AG10803 (cell line): ENCODE results near the gene ZNF124.

Experiments used
- DNase-seq: peaks from one replicate; pipeline ENCODE4 v3.0.0; 2010; ENCODE audit warnings: low read depth
- H3K4me3 ChIP-seq: 2 replicates; pipeline ENCODE4 v1.5.1; 2011; ENCODE audit warnings: mild to moderate bottlenecking, low read length, control low read depth
- TF ChIP-seq, protein P1 (sequence below): conservative IDR thresholded peaks from 2 replicates; pipeline ENCODE4 v1.5.1; 2011; ENCODE audit warnings: mild to moderate bottlenecking, low read length, control low read depth, inconsistent platforms

ZNF124 gene

DNA sequence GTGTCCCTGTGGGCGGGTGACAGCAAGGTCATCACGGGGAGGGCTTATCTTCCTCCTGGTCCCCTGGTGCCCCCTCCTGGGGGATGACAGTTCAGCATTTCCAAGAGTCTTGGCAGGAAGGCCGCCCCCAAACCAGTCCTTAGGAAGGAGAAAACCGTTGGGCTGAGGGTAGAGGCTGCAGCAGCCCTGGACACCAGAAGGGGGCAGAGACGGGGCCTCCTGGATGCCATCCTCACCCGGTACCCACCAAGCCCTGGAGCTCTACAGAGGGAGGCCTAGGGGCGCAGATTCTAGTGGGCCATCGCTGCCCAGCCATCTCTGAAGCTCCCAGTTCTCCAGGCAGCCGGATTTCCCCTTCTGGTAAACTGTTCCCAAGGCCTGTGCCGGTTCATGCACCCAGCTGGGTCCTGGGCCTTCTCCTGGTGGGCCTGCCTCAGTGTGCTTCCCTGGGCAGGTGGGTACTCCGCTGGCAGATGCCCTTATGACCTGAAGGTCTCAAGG, 52.8 kb downstream of the ZNF124 start:
- TF ChIP-seq, protein P1, sequence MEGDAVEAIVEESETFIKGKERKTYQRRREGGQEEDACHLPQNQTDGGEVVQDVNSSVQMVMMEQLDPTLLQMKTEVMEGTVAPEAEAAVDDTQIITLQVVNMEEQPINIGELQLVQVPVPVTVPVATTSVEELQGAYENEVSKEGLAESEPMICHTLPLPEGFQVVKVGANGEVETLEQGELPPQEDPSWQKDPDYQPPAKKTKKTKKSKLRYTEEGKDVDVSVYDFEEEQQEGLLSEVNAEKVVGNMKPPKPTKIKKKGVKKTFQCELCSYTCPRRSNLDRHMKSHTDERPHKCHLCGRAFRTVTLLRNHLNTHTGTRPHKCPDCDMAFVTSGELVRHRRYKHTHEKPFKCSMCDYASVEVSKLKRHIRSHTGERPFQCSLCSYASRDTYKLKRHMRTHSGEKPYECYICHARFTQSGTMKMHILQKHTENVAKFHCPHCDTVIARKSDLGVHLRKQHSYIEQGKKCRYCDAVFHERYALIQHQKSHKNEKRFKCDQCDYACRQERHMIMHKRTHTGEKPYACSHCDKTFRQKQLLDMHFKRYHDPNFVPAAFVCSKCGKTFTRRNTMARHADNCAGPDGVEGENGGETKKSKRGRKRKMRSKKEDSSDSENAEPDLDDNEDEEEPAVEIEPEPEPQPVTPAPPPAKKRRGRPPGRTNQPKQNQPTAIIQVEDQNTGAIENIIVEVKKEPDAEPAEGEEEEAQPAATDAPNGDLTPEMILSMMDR = no peak
- no peak overlapping the region for H3K4me3 ChIP-seq
- DNase-seq = peak; percentile 15

DNA sequence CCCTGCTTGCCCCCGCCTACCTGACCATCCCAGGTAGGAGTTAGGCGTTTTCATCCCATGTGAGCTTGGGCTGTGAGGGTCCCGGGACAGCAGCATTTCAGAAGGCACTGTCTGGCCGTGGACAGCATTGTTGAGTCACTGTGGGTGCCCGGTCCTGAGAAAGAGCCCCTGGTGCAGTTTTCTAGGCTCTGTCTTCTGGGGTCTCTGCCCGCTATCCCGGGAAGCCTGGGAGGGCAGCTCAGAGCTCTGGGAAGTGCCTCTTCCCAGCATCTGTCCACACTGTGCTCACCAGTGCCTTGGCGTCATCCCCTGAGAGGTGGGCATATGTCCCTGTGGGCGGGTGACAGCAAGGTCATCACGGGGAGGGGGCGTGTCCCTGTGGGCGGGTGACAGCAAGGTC, 56.3 kb downstream of the ZNF124 start:
- no peak for DNase-seq
- TF ChIP-seq, protein P1 = no peak
- H3K4me3 ChIP-seq = no peak overlapping the region

DNA sequence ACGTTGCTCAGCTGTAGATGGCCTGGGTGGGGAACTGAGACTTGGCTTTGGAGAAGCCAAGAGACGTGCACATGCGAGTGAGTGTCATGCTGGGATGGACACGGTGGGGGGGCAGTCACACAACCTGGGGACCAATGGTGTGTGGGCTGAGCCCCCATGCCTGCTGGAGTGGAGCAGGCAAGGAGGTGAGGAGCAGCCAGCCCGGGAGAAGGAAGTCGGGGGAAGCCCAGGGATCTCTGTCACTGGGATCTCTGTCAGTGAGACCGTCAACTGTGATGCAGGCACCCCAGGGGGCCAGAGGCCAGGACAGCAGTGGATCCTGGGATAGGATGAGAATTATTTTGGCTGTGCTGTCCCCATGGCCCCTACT, 56.7 kb downstream of the ZNF124 start:
- no peak overlapping the region for H3K4me3 ChIP-seq
- TF ChIP-seq, protein P1 = no peak
- no peak for DNase-seq

- H3K4me3 ChIP-seq = no peak overlapping the region
- DNase-seq = no peak
- TF ChIP-seq, protein P1 = no peak
Observed at GRCh38 chr1:247114351-247115140, 57.3 kb downstream of the ZNF124 start.

GRCh38 chr1:247113733-247114271, 58.0 kb downstream of the ZNF124 start:
- H3K4me3 ChIP-seq = no peak overlapping the region
- no peak for DNase-seq
- TF ChIP-seq, protein P1 = no peak

- TF ChIP-seq, protein P1 = no peak
- DNase-seq = peak; percentile 13
Observed at GRCh38 chr1:247113094-247113497, 58.7 kb downstream of the ZNF124 start.

GRCh38 chr1:247112479-247112781, 59.4 kb downstream of the ZNF124 start:
- 0 out of 2 replicates have a peak overlapping the region, but pooled peaks have one; percentile 5 for H3K4me3 ChIP-seq
- TF ChIP-seq, protein P1 = no peak
- DNase-seq = no peak

More at GRCh38 chr1:247113094-247113497, 58.7 kb downstream of the ZNF124 start:
- H3K4me3 ChIP-seq = no peak overlapping the region
